Trophoblast cell (in vitro differentiated cells and primary cell): ENCODE results near the gene PACS2.
A peak's percentile ranks its signal among the peaks of the same experiment; 100 is the strongest.

Experiments used
- DNase-seq, 2 donors: peaks; one replicate each; pipeline ENCODE4 v3.0.0-alpha.2; 2016
- H2AFZ ChIP-seq: 2 replicates; pipeline ENCODE4 v1.6.1; 2013; ENCODE audit warnings: low read length, moderate library complexity, mild to moderate bottlenecking; ENCODE audit not compliant: insufficient read depth, poor library complexity
- H2AK5ac ChIP-seq: 2 replicates; pipeline ENCODE4 v1.6.1; 2013; ENCODE audit warnings: mild to moderate bottlenecking, low read length
- H2BK120ac ChIP-seq: 2 replicates; pipeline ENCODE4 v1.6.1; 2013; ENCODE audit warnings: low read length, mild to moderate bottlenecking, moderate library complexity; ENCODE audit not compliant: insufficient read depth, poor library complexity
- H2BK12ac ChIP-seq: 2 replicates; pipeline ENCODE4 v1.6.1; 2013; ENCODE audit warnings: mild to moderate bottlenecking, low read length, moderate library complexity
- H2BK5ac ChIP-seq: 2 replicates; pipeline ENCODE4 v1.6.1; 2013; ENCODE audit warnings: low read length, low read depth, moderate library complexity, mild to moderate bottlenecking; ENCODE audit not compliant: poor library complexity
- H3K14ac ChIP-seq: 2 replicates; pipeline ENCODE4 v1.6.1; 2013; ENCODE audit warnings: mild to moderate bottlenecking, low read length
- H3K18ac ChIP-seq: 2 replicates; pipeline ENCODE4 v1.6.1; 2013; ENCODE audit warnings: mild to moderate bottlenecking, low read length
- H3K23ac ChIP-seq: 2 replicates; pipeline ENCODE4 v1.6.1; 2013; ENCODE audit warnings: low read length
- H3K27ac ChIP-seq: 2 replicates; pipeline ENCODE4 v1.5.1; 2013; ENCODE audit warnings: low read depth, mild to moderate bottlenecking, inconsistent platforms, low read length, moderate library complexity
- H3K27me3 ChIP-seq: 2 replicates; pipeline ENCODE4 v1.6.1; 2013; ENCODE audit warnings: inconsistent platforms, mild to moderate bottlenecking, low read length, moderate library complexity; ENCODE audit not compliant: insufficient read depth
- H3K36me3 ChIP-seq, 2 experiments: 1 replicate in 1 of 2; 2 replicates in 1 of 2; pipeline ENCODE4 v1.6.1; 2013; ENCODE audit warnings: low read length in 2 of 2, mild to moderate bottlenecking in 2 of 2, moderate library complexity in 1 of 2; ENCODE audit not compliant: insufficient read depth in 2 of 2, control insufficient read depth in 1 of 2
- H3K4ac ChIP-seq: 2 replicates; pipeline ENCODE4 v1.6.1; 2013; ENCODE audit warnings: low read depth, mild to moderate bottlenecking, low read length, moderate library complexity
- H3K4me1 ChIP-seq, 2 experiments: 1 replicate in 1 of 2; 2 replicates in 1 of 2; pipeline ENCODE4 v1.6.1; 2013; ENCODE audit warnings: low read length in 2 of 2, mild to moderate bottlenecking in 2 of 2, moderate library complexity in 1 of 2; ENCODE audit not compliant: insufficient read depth in 2 of 2, control insufficient read depth in 1 of 2
- H3K4me2 ChIP-seq: 2 replicates; pipeline ENCODE4 v1.6.1; 2013; ENCODE audit warnings: inconsistent platforms, mild to moderate bottlenecking, low read length, moderate library complexity
- H3K4me3 ChIP-seq: 2 replicates; pipeline ENCODE4 v1.5.1; 2013; ENCODE audit warnings: mild to moderate bottlenecking, low read depth, low read length, inconsistent platforms
- H3K79me1 ChIP-seq: one replicate; pipeline ENCODE4 v1.6.1; 2013; ENCODE audit warnings: low read length
- H3K79me2 ChIP-seq: 2 replicates; pipeline ENCODE4 v1.6.1; 2013; ENCODE audit warnings: low read length, mild to moderate bottlenecking; ENCODE audit not compliant: control insufficient read depth, insufficient read depth, poor library complexity
- H3K9ac ChIP-seq: 2 replicates; pipeline ENCODE4 v1.6.1; 2013; ENCODE audit warnings: mild to moderate bottlenecking, low read length
- H3K9me3 ChIP-seq: 2 replicates; pipeline ENCODE4 v1.6.1; 2013; ENCODE audit warnings: low read depth, mild to moderate bottlenecking, control low read depth, inconsistent platforms, low read length; ENCODE audit not compliant: insufficient read depth
- H4K12ac ChIP-seq: 2 replicates; pipeline ENCODE4 v1.6.1; 2013; ENCODE audit warnings: low read depth, mild to moderate bottlenecking, low read length, moderate library complexity
- H4K8ac ChIP-seq: 2 replicates; pipeline ENCODE4 v1.6.1; 2013; ENCODE audit warnings: low read depth, mild to moderate bottlenecking, low read length, moderate library complexity
- H4K91ac ChIP-seq: one replicate; pipeline ENCODE4 v1.6.1; 2013; ENCODE audit warnings: low read depth, mild to moderate bottlenecking, low read length, moderate library complexity
- WGBS: extraction: QIAGEN DNeasy Blood & Tissue Kit; methylation state at CpG from one replicate; pipeline ENCODE4 v1.1.7; 2013; ENCODE audit warnings: missing lambda C conversion rate; ENCODE audit not compliant: insufficient read length, insufficient coverage; ENCODE audit errors: extremely low coverage; 5-methylcytosine and 5-hydroxymethylcytosine counted together

Gene PACS2

GRCh38 chr14:105385698-105386365 lies 71.3 kb downstream of the PACS2 start:
- Histone ChIP-seq H3K18ac (no peak overlapping the region), H3K36me3 (peaks cover 33 to 56% of the 10 kb centered on the region in 2 experiments), H2BK12ac (no peak overlapping the region), H3K79me1 (no peaks in the 10 kb centered on the region), H2BK120ac (no peak overlapping the region), H3K4me1 (no peaks in the 10 kb centered on the region), H4K8ac (no peak overlapping the region), H4K91ac (peak overlapping the region; percentile 3), H3K9ac (no peak overlapping the region), H3K4ac (no peak overlapping the region), H2AFZ (no peak overlapping the region), H3K27ac (no peak overlapping the region), H3K9me3 (peaks cover 2% of the 10 kb centered on the region), H2BK5ac (no peak overlapping the region), H3K27me3 (no peaks in the 10 kb centered on the region), H3K23ac (no peak overlapping the region), H3K4me2 (no peak overlapping the region), H4K12ac (no peak overlapping the region), H3K14ac (no peak overlapping the region), H3K79me2 (no peaks in the 10 kb centered on the region), H3K4me3 (no peak overlapping the region), H2AK5ac (no peak overlapping the region)
- no CpG with 5 or more reads among the region's 22 CpGs for WGBS
- DNase-seq, result peak; percentile 59 to 73

DNA sequence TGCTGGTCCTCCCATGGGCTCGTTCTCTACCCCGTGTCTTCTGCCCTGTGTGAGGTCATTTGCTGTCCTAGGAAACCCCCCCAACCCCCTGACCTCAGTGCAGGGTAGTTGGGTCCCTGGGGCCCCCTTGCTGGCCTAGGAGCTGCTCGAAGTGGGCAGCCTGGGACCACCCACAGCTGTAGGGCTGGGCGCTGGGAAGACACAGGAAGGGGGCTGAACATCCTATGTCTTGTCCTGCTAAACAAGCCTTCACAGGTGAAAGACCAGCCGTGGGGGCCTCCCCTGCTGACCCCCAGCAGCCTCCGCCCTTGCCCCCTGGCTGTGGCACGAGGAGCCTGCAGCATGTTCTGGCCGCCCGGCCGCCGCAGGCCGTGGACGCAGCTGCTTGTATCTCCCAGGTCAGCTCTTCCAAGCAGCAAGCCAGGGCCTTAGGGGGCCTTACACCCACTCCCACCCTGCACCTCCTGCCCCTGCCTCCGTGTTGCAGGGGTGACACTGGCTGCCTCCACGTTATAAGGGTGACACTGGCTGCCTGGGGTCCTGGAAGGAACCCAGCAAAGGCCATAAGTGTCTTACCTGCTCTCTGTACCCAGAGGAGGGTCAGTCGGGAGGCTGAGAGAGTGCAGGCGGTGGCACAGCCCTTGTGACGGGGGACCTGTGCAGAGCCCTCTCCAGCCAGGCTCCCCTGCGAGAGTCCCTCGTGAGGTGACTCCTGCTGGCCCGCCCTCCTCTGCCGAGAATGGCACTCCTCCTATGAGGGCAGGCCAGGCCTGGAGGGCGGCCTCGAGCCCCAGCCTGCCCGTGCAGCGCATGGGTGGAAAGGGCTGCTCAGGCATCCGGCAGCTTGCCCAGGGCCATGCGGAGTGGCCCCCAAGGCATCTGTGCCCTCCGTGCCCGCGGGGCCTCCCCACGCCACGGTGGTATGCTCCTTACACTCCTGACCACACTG lies 72.3 kb downstream of the PACS2 start:
- H3K27ac ChIP-seq, result no peak overlapping the region
- no peak overlapping the region for H3K4me3 ChIP-seq
- no peak overlapping the region for H4K91ac ChIP-seq
- H2BK120ac ChIP-seq, result no peak overlapping the region
- no peak overlapping the region for H2AK5ac ChIP-seq
- no peak overlapping the region for H3K23ac ChIP-seq
- H3K4ac ChIP-seq, result no peak overlapping the region
- no peaks in the 10 kb centered on the region for H3K4me1 ChIP-seq
- no peak overlapping the region for H3K14ac ChIP-seq
- H3K9me3 ChIP-seq, result peaks cover 2% of the 10 kb centered on the region
- no peak overlapping the region for H3K18ac ChIP-seq
- no peak overlapping the region for H2BK5ac ChIP-seq
- H4K12ac ChIP-seq, result no peak overlapping the region
- DNase-seq, result peak; percentile 39 to 49
- H3K9ac ChIP-seq, result no peak overlapping the region
- no peaks in the 10 kb centered on the region for H3K27me3 ChIP-seq
- no peaks in the 10 kb centered on the region for H3K79me2 ChIP-seq
- H2BK12ac ChIP-seq, result no peak overlapping the region
- no peaks in the 10 kb centered on the region for H3K79me1 ChIP-seq
- no peak overlapping the region for H3K4me2 ChIP-seq
- no CpG with 5 or more reads among the region's 33 CpGs for WGBS
- H2AFZ ChIP-seq, result no peak overlapping the region
- H4K8ac ChIP-seq, result no peak overlapping the region
- H3K36me3 ChIP-seq, result peaks cover 33 to 48% of the 10 kb centered on the region in 2 experiments

GRCh38 chr14:105387530-105387922 lies 73.0 kb downstream of the PACS2 start:
- peaks cover 29 to 42% of the 10 kb centered on the region in 2 experiments for H3K36me3 ChIP-seq
- no peak overlapping the region for H3K4me3 ChIP-seq
- no peak overlapping the region for H3K14ac ChIP-seq
- no peaks in the 10 kb centered on the region for H3K27me3 ChIP-seq
- H3K79me1 ChIP-seq, result no peaks in the 10 kb centered on the region
- H2BK120ac ChIP-seq, result no peak overlapping the region
- peak; percentile 21 to 70 for DNase-seq
- no peak overlapping the region for H4K91ac ChIP-seq
- no peaks in the 10 kb centered on the region for H3K4me1 ChIP-seq
- no peak overlapping the region for H3K4me2 ChIP-seq
- no peak overlapping the region for H3K18ac ChIP-seq
- H4K8ac ChIP-seq, result no peak overlapping the region
- peaks cover 2% of the 10 kb centered on the region for H3K9me3 ChIP-seq
- no peak overlapping the region for H3K23ac ChIP-seq
- no peak overlapping the region for H4K12ac ChIP-seq
- H3K9ac ChIP-seq, result no peak overlapping the region
- H3K79me2 ChIP-seq, result no peaks in the 10 kb centered on the region
- H2BK12ac ChIP-seq, result no peak overlapping the region
- no peak overlapping the region for H3K27ac ChIP-seq
- no peak overlapping the region for H2AK5ac ChIP-seq
- WGBS, result no CpG with 5 or more reads among the region's 10 CpGs
- H2AFZ ChIP-seq, result no peak overlapping the region
- no peak overlapping the region for H3K4ac ChIP-seq
- H2BK5ac ChIP-seq, result no peak overlapping the region

DNA sequence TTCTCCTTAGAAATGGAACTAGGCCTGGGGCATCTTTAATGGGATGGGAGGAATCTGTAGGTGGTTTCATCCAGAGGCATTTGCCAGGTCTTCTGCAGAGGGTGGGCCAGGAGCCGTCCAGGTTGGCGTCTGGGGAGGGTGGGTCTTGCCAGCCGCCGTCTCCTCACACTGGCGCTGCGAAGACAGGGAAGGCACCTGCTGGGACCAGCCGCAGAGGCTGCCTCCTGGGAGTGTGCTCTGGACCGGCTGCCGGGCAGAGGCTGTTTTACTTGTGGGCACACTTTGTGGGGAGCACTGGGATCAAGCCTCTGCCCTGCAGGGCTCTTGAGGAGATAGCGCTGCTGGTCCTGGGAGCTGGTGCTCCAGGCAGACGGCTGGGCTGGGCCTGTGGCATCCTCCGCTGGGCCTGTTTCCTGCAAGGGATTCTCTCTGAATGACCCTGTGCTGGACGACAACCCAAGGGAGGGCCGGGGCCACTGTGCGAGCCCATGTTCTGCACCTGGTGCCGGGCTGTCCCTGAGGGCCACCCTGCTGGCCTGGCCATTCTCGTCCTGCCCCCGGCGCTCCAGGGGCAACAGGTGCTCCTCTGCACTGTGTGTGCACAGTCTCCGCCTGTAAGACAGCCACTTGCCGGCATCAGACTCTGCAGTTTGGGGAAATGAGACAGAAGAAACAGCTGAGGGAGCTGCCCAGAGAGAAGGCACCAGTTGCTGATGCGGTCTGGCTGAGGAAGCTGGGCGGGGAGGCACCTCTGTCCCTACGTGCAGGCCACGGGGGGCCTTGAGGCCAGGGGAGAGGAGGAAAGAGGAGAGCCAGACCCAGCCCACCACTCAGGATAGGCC lies 73.8 kb downstream of the PACS2 start:
- H2AK5ac ChIP-seq, result no peak overlapping the region
- H3K4me1 ChIP-seq, result no peaks in the 10 kb centered on the region
- no peak overlapping the region for H4K12ac ChIP-seq
- H3K23ac ChIP-seq, result no peak overlapping the region
- no peak overlapping the region for H3K9ac ChIP-seq
- no peaks in the 10 kb centered on the region for H3K79me1 ChIP-seq
- H3K36me3 ChIP-seq, result peaks cover 21 to 34% of the 10 kb centered on the region in 2 experiments
- H3K4me2 ChIP-seq, result no peak overlapping the region
- no peak overlapping the region for H3K4ac ChIP-seq
- no peak overlapping the region for H2AFZ ChIP-seq
- H4K91ac ChIP-seq, result no peak overlapping the region
- DNase-seq, result no peak
- no peak overlapping the region for H2BK5ac ChIP-seq
- H3K27me3 ChIP-seq, result no peaks in the 10 kb centered on the region
- no peak overlapping the region for H4K8ac ChIP-seq
- H3K18ac ChIP-seq, result no peak overlapping the region
- H3K14ac ChIP-seq, result no peak overlapping the region
- H3K27ac ChIP-seq, result no peak overlapping the region
- H3K79me2 ChIP-seq, result no peaks in the 10 kb centered on the region
- no peak overlapping the region for H2BK120ac ChIP-seq
- no peak overlapping the region for H3K4me3 ChIP-seq
- no CpG with 5 or more reads among the region's 25 CpGs for WGBS
- no peak overlapping the region for H2BK12ac ChIP-seq
- peaks cover 1% of the 10 kb centered on the region for H3K9me3 ChIP-seq
